8988T (cell line): Measurements from ENCODE around the gene NOS3.

Experiments
- DNase-seq: peaks from one replicate; pipeline ENCODE4 v3.0.0; 2011

NOS3 gene

DNA sequence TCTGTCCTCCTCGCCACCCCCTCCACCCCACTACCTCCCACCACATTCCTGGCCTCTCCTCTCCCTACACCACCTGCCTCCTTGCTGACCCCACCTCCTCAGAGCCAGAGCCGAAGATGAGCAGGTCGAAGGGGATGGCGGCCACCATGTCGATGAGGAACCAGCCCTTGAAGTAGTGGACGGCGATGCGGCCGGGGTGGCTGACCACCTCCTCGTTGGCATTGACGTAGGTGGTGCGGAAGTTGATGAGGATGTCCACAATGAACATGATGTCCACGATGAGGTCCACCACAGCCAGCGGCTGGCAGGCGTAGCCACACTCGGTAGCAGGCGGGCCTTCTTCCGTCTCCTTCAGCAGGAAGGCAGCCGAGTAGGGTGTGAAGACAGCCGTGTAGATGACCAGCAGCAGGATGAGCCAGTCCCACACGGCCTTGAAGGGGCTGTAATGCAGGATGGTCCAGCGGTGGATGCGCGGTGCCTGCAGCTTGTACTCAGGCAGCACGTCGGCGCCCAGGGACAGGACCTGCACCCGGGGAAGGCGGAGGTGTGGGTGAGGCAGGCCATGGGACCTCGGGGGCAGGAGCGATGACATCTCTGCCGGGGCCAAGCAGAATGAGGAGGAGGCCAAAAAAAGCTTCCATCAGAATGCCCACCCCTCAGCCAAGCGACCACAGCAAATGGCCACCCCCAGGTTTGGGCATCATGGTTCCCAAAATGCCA lies 38.3 kb upstream of the NOS3 start:
- DNase-seq = no peak

DNA sequence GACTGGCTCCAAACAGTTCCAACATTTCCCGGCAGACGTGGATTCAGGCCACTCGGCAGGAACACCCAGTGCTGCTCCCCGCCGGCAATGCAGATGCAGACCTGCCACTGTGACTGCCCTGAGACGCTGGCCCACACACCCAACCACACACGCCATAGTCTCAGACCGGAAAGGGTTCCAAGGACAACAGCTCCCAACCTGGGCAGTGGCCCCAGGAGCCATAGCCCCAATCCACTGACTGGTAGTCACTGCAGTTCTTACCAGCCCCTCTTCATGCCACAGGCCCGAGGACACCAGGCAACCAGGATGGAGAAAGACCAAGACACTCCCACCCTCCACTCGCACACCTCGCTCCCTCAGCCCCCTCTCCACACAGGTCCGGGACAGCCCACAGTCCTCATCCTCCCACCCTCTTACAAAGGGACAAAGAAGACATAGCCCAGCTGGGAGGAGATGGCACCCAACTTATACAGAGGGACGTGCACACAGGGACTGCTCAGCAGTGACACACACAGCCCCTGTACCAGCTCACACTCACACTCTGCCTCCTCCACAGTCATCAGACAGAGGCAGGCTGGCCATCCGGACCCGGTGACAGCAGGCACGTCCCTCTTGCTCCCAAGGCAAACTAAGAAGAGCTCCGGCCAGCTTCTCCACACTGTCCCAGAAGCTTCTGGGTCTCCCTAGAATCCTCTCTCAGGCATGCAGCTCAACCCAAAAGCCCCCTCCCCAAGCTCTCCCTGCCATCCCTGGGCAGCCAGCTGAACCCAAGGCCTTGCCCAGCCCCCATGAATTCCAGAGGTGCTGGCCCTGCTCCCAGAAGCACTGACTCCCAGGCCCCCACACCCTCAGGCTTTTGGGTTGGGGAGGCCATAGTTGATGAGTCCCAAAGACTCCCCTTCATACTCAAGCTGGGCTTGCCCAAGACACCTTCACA lies 37.5 kb upstream of the NOS3 start:
- no peak for DNase-seq

DNA sequence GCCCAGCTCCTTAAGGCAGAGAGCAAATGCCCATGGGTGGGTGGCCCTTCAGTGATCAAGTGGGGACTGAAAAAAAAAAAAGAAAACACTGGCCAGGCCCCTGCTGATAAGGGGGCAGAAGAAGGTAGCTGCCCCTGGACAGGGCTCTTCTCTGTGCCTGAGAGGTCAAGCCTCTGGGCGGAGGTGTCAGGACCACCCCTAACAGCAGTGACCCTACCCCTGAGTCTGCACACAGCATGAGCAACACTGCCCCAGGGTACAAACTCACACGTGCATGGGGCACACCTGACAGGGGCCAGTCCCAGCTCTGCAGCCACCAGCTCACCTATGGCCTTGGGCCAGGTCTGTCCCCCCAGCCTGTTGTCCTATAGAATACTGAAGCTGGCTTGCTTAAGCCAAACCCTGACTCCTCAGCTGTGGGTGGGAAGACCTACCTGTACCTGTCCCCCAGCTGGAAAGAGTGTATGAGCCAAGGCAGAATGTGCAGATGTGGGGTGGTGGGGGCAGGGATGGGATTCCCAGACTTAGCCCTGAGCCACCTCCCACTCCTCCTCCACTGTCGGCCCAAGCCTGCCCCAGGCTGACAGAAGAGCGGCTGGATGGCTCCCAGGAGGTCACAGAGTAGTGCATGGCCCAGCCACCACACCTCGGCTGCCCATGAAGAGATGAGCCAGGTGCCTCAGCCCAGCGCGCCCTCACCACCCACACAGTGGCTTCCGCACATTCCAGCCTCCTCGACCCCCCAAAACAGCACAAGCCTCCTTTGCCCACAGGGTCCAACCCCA lies 36.4 kb upstream of the NOS3 start:
- DNase-seq = no peak

DNA sequence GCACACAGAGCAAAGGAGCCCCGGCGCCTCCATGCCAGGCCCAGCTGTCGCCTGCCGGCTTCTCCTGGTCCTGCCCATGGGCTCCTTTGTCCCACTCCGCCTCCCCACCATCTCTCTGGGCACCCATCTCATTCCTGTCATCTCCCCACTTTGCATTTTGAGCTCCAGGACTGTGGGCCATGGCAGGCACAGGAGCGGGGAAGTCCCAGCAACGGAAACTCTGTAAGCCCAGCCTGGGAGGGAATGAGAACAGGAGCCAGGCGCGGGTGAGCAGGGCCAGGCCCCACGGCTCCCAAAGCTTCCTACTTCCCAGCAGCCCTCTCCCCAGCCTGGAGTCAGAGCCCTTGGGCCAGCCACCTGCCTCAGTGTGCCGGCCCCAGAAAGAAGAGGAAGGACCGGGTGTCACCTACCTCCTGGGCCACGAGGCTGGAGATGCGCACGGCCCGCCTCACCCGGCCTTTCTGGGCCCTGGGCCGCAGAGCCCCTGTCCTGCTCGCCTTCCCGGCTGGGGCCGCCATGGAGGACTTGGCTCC lies 35.8 kb upstream of the NOS3 start:
- no peak for DNase-seq

DNA sequence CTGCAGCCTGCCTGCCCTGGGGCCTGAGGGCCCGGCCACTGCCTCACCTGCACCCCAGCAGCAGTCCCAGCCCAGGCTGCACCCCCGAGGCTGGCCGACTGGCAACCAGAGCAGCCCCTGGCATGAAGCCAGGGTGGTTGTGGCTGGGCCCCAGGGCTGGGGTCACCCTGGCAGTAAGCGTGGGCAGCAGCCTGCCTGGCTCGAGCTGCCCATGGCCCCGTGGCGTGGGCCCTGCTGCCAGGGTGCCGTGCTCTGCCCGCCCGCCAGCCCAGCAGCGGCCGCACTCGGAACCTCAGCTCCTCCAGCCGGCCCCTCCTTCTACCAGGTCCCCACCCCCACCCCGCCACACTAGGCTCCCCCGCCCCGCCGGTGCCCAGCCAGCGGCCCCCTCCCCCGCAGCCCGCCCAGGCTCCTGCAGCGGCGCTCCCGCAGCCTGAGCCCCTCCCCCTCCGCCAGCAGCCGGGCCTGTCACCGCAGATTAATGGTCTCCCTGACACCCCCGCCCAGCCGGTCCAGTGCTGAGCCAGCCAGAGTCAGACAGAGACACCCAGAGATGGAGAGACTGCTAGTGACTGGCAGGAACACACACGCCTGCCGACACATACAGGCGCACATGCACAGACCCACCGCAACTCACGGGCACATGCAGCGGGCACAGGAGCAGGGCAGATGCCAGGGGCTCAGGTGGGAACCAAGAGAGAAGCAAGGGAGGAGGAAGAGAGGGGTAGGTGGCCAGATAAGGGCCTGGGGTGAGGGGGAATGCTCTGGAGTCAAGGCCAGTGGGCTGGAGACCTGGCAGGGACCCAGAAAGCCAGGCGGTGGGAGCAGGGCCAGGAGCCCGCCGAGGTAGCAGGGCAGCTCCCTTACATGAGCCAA lies 35.1 kb upstream of the NOS3 start:
- no peak for DNase-seq

DNA sequence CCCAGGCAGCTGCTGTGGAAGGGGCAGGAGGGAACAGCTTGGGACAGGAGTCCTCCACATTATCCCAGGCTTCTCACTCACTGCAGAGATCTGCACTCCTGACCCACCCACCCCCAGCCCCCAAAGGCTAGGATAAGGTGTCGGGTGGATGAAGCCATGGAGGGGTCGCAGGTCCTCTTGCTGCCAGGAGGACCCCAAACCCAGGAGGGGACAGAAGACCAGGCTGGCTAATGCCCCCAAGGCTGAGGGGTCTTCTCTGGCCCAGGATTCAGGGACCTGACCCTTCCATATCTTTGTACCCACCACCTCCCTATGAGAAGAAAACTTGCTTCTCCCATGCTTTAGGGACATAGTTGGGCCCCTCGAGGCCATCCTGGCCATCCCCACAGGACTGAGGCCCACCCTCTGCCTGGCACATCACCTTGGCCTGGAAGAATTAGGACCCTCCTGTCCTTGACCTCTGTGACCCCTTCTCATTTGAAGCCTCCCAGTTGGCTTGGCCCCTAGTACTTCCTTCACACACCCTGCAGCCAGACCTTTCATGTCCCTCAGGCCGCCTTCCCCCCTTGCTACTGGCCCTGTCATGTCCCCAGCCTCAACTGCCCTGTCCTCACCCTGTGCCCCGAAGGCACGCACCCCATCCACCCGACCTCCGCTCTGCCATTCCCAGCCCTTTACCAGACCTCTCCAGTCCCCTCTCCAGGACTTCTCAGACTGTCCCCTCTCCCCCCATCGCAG lies 34.3 kb upstream of the NOS3 start:
- DNase-seq = no peak

DNA sequence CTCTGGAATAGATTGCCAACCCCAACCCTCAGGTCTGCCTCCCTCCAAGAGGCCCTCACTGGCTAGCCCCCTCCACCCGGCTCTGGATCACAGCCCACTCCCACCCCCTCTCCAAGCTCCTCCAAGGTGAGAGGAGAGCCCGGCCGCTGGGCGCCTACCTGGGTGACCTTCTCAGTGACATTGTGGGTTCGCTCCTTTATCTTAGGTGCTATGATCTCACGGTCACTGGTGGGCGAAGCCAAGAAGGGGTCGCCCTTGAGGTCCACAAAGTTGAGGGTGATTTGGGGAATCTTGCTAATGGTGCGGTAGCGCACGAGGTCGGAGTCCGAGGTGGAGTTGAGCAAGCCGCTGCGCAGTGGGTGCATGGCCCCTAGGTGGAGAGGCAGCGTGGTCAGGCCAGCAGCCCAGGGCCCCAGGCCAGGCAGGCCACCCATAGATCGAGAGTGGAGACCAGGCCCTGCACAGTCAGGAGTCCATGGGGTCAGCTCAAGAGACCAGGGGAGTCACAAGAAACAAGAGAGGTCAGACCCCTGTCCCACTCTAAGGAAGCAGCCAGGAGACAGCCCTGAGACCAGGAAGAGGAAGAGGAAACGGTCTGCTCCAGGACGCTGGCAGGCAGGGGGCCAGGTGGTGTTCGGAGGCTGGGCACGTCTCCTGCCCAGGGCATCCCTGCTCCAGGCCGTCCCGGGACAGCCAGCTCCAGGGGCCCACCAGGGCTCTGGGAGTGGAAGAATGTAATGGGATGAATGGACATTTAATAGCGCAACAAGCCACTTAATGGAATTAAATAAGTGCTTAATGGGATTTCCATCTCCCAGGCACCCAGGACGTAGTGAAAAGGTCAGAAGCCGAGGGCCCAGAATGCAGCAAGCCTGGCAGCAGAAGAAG lies 33.4 kb upstream of the NOS3 start:
- DNase-seq = no peak

DNA sequence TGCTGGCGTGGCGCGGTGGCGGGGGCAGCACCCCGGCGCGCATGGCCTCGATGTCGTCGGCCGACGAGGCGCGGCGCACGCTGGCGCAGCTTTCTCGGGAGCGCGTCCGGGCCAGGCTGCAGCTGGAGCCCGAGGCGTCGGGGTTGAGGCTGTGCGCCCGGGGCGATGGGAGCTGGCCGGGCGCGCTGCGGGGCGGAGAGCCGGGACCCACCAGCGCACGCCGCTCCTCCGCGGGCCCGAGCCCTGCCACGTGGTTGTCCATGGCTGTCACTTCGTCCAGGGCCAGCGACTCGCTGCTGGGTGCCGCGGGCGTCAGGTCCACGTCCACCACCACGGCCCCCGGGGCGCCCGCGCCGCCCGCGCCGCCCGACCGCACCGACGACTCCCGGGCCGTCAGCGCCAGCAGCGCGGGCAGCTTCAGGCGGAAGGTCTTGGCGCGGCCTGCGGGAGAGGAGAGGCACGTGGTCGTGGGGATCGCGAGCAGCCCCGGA lies 32.7 kb upstream of the NOS3 start:
- DNase-seq = no peak

DNA sequence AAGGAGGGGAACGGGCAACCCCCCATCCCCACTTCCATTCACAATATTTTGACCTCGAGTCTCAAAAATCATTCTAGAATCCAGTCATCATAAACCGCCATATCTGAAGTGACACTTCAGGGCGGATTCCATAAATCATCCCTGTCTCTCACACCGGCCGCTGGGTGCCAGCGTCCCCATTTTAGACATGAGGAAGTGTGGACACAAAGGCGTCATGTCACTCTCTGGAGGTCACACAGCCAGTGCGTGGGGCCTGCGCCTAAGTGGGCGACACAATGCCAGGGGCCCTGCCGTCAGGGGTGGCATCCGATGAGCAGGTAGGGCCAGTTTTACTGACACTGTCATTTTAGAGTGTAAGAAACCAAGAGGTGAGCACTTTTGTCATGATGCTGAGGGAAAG lies 32.2 kb upstream of the NOS3 start:
- no peak for DNase-seq

DNA sequence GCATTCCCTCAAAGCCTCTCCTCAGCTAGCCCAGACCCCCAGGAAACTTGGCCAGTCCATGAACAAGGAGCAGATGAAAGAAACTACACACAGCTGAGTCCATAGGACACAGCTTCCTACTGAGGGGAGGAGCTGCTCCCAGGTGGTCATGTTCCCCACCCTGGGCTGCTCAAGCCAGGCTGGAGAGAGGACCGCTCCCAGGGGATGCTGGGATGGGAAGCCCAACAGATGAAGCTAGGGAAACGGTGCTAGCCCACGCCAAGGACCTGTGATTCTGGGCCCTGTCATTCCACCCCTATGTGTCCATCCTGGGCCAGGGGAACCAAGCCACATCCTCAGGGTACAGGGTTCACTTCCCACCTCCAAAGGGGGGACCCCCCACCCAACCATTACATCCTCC lies 31.7 kb upstream of the NOS3 start:
- no peak for DNase-seq

DNA sequence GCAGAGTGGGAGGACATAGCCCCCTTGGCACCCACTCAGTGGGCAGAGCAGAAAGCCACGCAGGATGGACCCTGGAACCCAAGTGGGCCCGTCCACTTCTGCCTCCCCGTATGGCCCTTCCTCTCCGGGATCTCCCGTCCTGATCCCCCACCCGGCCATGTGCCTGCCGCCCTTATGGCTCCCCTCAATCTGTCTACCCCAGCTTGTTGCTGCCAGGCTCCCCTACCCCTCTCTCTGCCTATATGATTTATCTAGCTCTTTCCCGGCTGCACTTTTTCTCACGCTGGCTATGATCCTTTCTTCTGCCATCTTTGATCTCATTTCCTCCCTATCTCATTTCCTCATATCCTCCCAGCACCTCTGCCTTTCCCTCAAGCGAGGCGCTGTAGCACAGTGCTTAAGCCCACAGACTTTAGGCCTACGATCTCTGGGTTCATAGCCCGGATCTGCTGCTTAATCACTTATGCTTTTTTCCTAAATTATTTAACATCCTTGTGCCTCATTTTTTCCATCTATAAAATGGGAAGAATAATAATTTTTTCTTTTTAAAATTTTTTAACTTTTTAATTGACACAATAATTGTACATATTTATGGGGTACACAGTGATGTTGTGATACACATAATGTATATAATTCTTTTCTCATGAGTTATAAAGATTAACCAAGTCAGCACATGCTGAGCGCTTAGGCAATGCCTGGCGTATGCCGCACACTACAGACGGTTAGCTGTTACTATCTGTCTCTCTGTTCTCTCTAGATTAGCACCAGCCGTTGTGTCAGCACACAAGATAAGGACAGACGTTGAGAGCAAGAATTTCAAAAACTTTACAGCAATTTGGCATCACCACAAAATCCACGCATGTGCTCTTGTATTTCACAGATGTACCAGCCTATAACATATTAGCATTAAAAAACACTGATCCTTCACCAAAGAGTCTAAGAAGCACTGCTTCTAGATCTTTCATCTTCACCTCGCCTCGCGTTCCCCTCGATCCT lies 30.8 kb upstream of the NOS3 start:
- DNase-seq = no peak

DNA sequence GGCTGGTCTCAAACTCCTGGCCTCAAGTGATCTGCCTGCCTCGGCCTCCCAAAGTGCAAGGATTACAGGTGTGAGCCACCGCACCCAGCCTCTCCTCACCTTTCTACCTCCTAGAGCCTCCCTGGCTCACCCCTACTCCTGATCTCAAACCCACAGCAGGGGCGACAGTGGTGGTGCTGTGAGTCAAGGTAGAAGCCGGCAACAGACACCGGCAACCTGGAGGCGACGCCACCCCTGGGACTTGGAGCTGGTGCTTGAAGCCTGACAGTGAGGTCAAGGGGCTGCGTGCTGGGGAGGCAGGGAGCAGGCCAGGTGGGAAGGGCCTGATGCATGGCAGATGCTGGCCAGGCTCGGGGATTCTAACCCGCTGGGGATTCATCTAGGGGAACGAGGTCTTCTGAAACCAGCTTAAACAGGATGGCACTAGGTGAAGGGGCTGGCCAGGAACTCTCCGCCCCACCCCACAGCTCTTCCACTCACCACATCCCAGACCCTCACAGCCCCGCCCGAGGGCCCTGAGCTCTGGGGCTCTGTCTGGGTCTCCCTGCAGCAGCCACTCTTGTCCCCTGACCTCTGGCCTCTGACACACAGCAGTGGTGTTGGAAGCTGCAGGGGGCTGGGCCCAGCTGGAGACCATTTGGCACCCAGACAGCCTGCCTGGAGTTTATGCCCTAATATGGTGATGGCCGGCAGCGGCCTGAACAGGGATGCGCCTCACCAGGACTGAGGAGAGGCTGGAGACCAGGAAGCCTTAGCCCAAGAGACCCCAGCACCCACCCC lies 29.1 kb upstream of the NOS3 start:
- no peak for DNase-seq

DNA sequence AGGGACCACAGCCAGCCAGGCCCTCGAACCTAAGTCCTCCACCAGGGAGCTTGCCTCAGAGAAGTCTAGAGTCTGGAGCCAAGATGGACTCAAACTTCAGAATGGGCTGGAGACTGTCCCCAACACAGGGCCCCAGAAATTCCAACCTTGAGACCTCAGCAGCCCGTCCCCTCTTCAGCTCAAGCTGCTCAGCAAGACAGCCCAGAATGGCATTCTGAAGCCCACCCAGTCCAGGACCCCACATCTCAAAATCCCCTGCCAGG lies 28.6 kb upstream of the NOS3 start:
- DNase-seq = no peak

DNA sequence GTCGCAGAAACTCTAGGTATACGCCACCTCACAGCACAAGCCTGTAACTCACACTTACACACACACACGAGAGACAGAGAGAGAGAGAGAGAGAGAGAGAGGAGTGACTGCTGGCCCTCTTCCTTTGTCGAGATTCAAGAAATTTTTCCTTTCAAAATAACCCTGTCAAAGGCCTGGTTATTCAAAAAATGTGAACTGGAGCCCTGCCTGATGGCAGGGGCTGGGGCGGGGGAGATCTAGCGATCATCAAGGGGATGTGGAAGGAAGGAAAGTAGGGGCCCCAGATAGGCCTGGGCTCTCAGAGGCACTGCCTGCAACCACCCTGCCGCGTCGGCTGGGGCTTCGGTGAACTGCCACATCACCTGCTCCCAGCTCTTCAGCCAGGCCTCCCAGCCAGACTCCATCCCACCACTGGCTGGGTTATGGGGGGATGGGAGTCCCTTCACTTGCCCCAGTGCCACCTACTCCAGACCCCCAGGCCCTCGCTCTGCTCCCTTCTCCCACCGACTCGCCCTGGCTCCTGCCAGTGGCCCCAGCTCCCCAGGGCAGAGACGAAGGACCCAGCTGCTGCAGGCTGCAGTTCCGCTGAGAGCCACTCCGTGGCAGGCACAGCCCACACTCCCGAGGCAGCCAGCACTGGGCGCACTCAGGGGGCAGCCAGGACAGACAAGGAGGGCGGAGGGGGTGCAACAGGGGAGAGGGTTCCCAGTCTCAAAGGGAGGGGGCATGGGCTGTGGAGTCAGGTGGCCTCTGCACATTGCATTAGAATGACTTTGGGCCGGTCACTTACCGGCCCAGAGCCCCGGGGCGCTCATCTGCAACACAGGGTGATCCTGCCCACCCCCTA lies 28.0 kb upstream of the NOS3 start:
- peak; percentile 96 for DNase-seq

DNA sequence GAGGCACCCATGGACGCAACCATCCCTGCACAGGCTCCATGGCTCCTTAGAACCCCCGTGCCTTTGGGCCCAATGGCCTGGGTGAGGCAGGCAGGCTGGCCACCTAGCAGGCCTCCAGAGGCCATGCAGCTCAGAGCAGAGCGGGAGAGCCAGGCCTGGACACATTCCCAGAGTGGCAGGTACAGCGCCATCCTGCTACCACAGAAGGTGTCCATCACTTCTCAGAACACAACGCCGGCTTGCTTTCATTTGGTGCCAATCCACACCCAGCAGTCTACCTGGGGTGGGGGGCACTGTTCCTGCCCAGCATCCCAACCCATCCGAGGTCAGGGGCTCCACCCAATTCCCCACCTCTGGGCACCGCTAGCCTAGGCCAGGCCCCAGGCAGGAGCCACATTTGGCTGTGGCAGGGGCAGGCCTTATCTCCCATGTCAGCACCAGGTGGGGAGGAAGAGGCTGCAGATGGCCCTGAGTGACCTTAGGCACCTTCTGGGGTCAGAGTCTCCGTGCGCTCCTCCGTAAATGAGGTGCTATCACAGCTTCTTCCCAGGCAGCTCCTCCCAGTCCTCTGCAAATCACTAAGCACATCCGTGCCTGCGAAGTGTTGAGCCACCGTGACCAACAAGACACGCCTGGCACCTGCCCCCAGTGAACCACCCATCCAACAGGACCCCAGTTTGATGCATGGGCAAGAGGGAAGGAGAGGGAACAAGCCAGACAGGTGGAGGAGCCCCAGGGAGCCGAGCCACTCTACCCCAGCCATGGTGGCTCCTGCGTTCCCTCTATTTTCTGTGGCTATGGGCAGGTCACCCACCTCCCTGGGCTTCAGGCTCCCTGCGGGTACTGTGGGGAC lies 26.9 kb upstream of the NOS3 start:
- no peak for DNase-seq

DNA sequence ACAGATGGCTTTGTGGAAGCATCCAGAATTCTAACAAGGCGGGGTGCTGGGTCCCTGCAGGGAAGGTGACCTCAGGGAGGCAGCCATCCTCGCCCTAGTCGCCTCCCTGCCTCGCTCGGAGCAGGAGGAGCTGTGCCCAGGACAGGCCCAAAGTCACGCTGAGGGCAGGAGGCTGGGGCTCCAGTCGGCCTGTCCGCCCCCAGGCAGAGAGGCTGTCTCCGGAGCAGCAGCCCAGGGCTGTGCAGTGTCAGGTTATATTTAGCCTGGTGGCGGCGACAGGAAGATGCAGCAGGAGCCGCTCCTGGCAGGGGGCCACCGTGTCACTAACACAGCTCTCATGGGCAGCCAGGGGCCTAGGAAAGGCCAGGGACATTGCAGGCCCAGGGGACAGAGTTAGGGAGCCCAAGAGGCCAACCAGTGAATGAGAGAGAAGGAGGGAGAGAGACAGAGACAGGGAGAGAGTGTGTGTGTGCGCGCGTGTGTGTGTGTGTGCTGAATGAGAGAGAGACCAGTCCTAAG lies 26.2 kb upstream of the NOS3 start:
- no peak for DNase-seq
